NCI-H226 (cell line): ENCODE results near the gene PDCD1.
"Not testable (repeated sequence)": the region's sequence is repeated elsewhere in the genome, so short reads cannot be mapped to it uniquely, and the experiment has no call there.

ENCODE experiments used
- DNase-seq: peaks from one replicate; pipeline ENCODE4 v3.0.0-alpha.2; 2015

Gene PDCD1

DNA sequence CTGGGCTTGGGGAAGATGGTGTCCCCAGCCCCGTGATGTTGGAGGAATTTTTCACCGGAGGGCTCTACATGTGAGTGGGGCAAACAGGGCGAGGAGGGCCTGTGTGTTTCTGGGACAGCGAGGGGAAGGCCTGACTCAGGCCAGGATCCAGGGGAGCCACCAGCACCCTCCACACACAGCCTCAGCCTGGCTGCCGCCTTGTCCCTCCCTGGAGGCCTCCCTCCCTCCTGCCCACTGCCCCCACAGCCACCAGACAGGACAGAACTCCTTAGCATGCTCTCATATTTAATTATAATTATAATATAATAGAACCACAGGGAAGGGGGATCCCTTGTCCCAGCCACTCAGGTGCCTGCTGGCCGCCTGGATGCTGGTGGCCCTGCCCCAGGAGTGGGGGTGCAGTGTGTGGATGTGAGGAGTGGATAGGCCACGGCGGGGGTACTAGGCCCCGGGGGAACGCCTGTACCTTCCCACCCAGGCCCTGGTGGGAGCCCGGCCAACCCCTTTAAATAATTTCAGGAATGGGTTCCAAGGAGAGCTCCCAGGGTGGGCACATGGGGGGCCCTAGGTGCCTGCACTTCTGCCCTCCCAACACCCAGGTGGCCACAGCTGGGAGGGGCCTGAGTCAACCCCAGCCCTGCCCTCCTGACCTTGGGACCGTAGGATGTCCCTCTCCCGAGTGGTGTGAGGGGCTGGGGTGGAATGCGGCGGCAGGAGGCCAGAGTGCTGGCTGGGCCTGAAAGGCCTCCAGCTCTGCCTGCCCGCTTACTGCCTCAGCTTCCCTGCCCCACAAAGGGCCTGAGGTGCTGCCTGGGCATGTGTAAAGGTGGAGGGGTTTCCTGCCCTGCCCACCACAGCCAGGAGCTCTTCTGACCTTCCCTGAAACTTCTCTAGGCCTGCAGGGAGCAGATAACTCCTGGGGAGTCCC lies 8.8 kb downstream of the PDCD1 start:
- DNase-seq: no peak

DNA sequence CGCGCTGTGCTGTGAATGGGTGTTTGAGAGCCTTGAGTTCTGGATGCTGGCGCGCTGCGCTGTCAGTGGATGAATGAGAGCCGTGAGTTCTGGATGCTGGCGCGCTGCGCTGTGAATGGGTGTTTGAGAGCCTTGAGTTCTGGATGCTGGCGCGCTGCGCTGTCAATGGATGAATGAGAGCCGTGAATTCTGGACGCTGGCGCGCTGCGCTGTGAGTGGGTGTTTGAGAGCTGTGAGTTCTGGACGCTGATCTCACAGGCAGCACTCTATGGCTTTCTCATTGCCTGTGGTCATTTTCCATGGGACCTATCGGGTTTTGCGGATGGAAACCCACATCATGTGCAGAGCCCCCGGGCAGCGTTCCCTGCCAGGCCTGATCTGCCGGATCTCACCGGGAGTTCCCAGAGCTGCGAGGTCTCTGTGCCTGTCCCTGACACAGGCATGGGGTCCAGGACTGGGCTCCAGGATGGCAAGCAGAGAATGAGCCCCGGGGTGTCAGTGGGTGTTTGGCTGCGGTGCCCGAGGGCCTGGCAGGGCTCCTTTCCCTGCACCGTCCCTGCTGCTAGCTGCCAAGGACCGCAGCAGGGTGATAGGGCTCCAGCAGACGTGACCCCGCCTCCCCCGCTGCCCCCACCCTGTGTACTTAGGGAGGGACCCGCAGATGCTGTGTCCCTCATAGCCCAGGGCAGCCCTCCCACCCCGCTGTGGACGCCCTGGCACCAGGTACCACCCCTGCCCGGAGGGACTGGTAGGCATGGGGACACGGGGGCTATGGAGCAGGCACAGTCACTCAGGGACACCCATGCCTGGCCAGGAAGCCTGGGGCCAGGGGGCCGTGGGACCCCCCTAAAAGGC lies 9.7 kb downstream of the PDCD1 start:
- no peak for DNase-seq

DNA sequence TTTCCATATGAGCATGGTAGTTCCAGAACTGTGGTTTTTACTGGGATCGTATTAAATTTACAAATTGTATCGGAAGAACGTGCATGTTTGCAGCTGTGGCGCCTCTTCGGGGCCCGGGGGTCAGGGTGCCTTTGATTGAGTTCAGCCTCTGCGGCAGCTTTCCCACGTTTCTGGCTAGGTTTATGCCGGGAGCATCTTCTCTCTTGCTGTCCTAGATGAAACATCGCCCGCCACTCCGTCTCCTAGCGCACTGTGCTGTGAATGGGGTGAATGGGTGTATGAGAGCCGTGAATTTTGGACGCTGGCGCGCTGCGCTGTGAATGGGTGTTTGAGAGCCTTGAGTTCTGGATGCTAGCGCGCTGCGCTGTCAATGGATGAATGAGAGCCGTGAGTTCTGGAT lies 12.3 kb downstream of the PDCD1 start:
- DNase-seq: no peak

DNA sequence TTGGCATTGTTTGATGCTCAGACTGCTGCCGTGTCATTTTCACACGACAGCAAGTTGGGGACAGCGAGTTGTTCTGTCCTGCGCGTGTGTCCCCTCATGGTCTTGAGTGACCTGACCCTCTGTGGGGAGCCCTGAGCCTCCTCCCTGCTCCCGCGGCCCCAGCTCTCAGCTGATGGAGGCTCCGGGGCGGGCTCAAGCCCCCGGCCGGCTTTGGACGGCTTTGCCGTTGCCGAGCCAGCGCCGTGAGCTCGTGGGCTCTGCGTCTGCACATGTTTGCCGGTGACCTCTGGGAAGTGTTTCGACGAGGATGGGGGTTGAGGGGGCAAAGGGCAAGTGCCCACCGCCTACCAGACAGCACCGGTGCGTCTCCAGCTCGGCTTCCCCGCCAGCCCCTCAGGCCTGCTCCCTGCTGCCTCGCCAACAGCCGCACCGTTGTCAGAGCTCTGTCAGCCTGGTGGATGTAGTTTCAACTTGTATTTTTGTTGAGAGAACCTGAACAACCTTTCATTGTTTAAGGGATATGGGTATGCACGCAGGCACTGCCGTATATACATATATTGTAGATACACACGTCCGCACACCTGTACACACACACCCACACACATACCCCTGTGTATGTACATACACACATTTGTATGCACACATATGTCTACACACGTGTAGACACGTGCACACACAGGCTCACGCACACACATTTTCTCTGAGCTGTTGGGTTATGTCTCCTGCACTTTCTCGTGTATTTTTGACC lies 13.7 kb downstream of the PDCD1 start:
- DNase-seq: no peak

DNA sequence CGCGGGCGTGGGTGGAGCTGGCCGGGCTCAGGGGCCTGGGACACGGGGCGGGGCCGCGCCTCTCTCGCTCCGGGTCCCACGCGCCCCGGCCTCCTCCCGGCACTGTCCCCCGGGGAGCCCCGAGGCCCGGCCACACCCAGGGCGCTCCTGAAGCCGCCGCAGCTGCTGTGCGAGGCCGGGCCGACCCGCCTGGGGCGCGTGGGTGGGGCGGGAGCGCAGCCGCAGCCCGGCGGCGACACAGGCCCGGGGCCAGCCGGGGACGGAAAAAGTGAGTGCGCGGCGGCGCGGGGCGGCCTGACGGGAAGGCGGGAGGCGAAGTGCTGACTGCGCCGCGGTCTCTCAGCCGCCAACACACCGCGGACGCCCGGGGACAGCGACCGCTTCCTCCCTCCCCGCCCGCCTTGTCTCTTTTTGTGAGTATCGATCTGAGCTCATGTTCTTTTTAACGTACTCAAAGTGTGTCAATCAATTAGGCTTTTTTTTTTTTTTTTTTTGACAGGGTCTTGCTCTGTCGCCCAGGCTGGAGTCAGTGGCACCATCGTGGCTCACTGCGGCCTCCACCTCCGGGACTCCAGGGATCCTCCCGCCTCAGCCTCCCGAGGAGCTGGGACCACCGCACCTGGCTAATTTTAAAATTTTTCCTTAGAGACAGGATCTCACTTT lies 14.5 kb downstream of the PDCD1 start:
- no peak for DNase-seq

DNA sequence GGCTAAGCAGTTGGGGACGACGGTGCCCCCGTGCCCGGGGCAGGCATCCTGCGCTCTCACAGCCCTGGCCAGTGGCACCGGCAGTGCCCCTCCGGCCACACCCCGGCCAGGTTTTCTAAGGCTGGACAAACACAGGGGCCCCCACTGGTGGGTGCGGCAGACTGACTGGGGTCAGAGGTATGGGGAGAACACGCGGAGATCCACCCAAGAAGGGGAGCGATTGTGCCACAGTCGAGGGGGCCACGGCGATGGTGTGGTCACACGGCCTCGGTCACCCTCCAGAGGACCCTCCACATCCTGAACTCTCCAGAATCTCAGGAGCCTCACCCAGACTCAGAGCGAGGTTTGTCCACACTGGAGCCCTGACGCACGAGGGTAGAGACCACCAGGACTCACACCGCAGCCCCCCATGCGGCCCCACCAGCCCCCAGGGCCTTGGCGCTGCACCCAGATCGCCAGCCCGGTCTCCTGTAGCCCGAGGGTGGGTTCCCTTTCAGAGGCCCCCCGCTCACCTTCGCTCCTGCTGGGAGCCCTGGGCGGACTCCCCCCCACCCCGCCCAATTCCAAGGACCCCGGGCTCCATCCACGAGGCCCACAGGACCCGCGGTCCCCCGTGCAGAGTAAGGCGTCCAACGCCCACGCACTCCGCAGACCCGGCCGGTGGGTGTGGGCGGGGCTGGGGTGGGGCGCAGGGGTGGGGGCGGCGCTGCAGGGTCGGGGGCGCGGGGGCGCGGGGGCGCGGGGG lies 15.2 kb downstream of the PDCD1 start:
- DNase-seq: no peak

DNA sequence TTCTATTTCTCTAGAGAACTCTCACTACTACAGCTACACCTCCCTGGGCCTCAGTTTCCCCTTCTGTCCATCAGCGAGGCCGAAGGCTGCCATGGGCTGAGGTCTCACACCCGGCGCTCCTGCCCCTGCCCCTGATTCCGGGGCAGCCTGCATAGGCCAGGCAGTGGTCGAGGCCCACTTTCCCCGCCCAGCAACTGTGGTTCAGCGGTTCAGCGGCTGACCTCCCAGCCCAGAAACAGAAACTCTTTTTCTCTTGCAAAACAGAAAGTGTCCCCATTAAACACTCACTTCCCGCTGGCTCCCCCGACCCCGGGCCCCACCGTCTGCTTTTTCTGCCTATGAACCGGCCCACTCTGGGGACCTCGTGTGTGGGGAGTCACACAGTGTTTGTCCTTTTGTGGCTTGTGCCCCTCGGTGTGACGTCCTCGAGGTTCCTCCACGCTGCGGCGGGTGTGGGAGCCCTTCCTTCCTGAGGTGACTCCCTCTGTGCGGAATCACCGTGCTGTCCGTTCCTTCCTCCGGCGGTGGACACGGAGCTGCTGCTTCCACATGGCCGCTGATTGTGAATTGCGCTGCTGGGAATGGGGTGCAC lies 16.0 kb downstream of the PDCD1 start:
- DNase-seq: no peak

DNA sequence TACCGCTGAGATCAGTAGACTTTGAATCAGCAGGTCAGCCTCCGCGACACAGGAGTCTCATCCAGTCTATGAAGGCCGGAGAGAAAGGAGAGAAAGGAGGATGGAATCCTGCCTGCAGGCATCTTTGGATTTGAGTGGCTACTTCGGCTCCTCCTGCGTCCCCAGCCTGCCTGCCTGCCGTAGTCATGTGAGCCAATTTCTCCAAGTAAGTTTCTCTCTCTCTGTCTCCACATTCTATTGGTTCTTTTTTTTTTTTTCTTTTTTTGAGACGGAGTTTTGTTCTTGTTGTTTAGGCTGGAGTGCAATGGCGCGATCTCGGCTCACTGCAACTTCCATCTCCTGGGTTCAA lies 16.7 kb downstream of the PDCD1 start:
- no peak for DNase-seq

DNA sequence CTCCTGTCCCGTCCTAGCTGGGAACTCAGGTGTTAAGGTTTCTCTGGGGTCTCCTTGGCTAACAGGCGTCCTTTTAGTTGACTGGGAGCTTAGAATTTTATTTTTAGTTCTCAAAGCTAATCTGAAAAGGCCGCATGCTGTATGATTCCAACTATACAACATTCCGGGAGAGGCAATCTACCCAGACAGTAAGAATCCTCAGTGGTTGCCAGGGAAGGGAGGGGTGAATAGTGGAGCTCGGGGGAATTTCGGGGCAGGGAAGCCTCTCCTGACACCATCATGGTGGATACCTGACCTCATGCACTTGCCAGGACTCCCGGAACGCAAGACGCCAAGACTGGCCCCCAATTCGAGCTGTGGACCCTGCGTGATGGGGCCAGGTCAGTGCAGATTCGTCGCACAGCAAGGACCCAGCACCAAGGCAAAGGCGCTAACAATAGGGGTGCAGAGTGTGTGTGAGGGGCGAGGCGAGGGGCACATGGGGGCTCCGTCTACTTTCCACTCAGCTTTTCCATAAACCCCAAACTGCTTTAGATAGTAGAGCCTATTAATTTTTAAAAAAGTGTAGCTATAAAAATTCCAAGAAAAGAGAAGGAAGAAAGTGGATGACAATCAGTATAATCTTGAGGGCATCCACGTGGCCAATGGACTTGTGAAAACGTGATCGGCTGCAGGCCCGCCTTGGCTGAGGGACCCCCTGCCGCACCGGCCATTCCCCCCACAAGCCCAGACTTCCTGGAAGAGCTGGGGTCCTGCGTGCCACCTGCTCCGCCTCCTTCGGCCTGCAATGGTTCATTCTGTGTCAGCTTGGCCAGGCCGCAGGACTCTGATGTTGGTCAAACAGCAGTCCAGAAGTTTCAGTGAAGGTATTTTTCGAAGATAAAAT lies 17.3 kb downstream of the PDCD1 start:
- DNase-seq: no peak

DNA sequence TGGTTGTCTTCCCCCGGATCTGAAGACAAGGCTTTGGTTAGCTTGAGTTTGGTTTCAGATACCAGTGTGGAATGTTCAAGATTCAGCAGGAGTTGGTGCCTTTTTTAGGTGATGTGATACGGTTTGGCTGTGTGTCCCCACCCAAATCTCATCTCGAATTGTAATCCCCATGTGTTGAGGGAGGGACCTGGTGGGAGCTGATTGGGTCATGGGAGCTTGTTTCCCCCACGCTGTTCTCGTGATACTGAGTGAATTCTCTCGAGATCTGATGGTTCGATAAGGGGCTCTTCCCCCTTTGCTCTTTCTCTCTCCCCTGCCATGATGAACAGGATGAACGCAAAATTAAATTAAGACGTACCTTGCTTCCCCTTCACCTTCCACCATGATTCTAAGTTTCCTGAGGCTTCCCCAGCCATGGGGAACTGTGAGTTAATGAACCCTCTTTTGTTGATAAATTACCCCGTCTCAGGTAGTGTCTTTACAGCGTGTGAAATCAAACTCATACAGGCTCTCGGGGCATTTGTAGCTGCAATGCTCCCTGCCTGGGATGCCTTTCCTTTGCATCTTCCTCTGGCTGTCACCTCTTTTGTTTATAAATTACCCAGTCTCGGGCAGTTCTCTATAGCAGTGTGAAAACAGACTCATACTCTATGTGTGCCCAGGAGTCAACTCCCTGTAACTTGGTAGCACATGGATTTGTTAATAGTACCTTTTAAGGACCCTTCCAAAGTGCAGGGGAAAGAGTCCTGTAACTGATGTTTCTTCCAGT lies 21.3 kb downstream of the PDCD1 start:
- DNase-seq: no peak

DNA sequence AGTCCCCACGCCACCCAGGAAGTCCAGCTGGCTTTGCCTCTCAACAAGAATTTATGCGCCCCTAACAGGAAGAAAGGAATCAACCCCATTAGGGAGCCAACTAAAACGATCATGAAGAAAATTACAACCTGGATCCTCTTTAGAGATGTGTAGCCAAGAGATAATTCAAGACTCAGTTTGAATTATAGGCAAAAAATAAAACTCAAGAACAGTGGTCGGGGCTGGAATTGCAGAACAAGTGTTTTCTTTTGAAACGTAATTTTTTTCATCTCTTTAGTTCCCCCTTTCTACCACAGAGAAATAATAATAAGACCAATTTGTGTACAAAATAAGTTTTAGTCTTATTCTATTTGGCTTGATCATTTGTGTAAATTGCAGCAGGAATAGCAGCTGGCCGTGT lies 22.4 kb downstream of the PDCD1 start:
- no peak for DNase-seq

DNA sequence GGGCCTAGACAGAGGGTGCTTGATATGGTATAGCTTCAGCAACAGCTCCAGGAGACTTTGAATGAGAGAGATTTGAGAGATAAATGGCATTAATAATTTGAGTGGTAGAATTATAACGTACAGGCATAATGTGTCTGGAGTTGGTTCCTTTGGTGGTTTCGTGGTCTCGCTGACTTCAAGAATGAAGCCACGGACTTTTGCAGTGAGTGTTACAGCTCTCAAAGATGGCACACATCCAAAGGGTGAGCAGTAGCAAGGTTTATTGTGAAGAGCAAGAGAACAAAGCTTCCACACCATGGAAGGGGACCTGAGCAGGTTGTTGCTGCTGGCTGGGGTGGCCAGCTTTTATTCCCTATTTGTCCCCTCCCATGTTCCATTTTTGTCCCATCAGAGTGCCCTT lies 23.1 kb downstream of the PDCD1 start:
- DNase-seq: no peak

DNA sequence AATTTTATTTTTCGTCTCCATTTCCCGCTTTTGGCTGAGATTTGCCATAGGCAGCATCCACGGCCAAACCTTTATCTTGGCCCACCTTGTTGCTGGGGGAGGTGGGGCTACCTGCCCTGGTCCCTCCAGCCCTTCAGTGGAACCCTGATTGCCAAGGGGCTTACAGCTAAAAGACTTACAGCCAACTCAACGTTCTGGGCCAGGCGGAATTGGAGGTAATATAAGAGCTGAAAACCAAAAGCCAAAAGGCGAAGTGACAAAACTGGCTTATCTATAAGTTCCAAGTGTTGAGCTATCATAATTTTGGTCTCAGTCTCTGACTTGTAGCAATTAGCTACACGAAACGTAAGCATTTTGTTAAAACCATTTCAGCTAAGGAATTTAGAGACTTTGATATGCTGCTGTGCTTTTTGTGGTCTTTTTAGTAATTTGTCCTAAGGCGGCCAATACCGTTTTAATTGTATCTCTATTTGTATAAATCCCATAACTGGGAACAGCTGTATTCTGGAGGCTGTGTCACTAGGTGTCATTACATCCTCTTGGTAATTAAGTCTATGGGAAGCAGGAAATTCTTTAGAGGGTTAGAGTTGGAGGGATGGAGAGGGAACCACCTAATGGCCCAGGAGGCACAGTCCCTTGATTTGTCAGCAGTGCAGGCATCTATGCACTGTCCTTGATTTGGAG lies 24.0 kb downstream of the PDCD1 start:
- DNase-seq: no peak

DNA sequence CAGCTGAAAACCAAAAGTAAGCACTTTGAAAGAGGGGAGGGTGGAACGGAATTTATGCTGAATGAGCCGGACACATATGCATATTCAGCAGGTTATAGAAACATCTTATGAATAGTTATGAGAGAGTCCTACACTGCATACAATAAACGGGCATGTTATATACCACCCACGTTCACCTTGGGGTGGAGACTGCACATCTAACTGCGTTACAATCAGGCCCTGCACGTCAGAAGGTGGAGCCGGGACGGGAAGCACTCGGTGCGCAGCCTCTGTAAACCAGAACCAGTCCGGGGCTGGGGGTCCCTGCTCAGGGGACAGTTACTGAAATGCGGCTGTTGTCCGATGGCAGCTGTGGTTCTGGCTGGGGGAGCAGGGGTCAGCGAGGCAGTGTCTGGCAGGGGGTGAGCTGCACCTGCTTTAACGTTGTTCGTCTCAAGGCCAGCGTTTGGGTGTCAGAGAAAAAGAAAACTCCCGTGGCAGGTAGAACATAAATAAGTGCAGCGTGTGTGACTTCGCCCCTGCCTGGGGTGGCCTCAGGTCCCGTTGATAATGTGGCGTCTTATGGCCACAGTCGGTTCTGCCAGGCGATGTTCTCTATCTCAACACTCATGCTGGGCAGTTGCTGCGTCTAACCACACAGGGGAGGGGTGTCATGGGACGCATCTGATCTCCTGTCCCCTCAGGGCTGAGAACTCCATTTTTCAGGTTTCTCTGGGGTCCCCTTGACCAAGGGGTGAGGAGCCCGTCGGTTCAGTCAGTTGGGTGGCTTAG lies 24.8 kb downstream of the PDCD1 start:
- not testable (repeated sequence) for DNase-seq

DNA sequence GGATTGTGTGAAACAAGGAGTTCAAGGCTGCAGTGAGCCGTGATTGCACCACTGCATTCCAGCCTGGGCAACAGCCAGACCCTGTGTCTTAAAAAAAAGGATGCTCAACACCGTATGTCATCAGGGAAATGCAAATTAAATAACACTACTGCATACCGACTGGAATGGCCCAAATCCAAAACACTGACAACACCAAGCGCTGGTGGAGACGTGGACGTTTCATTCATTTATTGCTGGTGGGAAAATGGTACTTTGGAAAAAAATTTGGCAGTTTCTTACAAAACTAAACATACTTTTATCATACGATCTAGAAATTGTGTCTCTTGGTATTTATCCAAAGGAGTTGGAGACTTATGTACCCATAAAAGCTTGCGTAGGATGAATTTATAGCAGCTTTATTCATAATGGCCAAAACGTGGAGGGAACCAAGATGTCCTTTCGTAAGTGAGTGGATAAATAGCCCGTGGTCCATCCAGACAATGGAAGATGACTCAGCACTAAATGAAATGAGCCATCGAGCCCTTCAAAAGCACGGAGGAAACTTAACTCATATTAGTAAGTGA lies 25.5 kb downstream of the PDCD1 start:
- peak; percentile 43 for DNase-seq

DNA sequence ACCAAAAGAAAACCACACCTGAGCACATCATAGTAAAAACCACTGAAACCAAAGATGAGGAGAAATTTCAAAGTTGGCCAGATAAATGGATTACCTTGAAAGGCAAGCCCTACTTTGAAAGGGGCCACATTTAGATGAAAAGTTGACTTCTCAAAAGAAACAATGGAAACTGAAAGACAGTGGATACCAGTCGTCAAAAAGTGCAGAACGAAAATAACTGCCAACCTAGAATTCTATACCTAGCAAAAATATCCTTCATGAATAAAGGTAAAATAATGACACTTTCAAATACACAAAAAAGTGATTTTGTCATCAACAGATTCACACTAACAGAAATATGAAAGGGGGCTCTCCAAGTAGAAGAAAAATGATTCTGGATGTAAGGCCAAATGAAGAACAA lies 31.3 kb downstream of the PDCD1 start:
- no peak for DNase-seq

DNA sequence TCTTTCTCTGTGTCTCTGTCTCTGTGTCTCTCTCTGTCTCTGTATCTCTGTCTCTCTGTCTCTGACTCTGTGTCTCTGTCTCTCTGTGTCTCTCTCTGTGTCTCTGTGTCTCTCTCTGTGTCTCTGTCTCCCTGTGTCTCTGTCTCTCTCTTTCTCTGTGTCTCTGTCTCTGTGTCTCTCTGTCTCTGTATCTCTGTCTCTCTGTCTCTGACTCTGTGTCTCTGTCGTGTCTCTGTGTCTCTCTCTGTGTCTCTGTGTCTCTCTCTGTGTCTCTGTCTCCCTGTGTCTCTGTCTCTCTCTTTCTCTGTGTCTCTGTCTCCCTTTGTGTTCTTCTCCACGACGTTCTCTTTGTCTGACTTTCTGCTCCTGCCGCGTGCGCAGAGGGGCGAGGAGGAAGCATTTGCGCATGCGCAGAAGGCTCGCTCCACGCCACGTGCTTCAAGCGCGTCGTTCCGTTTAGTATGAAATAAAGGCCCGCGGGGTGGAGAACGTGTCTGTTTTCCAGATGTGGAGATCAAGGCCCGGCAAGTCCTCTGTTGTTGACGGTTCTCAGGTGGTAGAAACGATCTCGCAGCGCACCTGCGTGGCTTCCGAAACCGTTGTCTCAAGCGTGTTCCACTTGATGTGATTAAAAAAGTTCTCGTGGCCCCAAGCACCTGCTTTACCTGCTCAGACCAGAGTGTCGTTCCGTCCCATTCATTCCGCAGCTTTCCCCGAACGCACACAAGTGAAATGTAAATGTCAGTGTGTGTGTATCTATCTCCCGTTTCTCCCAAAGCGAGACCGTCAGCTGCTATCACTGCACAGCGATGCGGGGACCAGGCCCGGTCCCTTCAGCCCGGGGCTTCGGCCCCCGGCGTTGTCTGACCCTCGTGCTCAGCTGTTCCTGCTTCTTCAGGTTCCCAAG lies 34.9 kb downstream of the PDCD1 start:
- not testable (repeated sequence) for DNase-seq
